HL-60 (cell line): ENCODE data around the gene FARP2.

ENCODE experiments used
- CTCF ChIP-seq: IDR thresholded peaks from one replicate; pipeline ENCODE4 v1.5.1; 2011; ENCODE audit warnings: low read length, control low read depth, inconsistent platforms; ENCODE audit not compliant: insufficient read depth
- GABPA ChIP-seq: IDR thresholded peaks from 2 replicates; pipeline ENCODE4 v1.6.1; 2012; ENCODE audit warnings: low read depth
- POLR2AphosphoS5 ChIP-seq: IDR thresholded peaks from 2 replicates; pipeline ENCODE4 v1.6.1; 2012; ENCODE audit warnings: low read depth
- REST ChIP-seq: IDR thresholded peaks from 2 replicates; pipeline ENCODE4 v1.6.1; 2012; ENCODE audit warnings: low read depth; ENCODE audit not compliant: insufficient replicate concordance
- SPI1 ChIP-seq: IDR thresholded peaks from 2 replicates; pipeline ENCODE4 v1.6.1; 2012; ENCODE audit warnings: low read depth, mild to moderate bottlenecking, borderline replicate concordance

GRCh38 chr2:241352227-241352626 lies 3.9 kb upstream of the FARP2 start:
- TF ChIP-seq CTCF (no peak), SPI1 (no peak), POLR2AphosphoS5 (no peak), GABPA (no peak), REST (no peak)
